HG03095 (cell line): ENCODE measurements around the gene ERVK3-1.
"Not testable (repeated sequence)": the region's sequence is repeated elsewhere in the genome, so short reads cannot be mapped to it uniquely, and the experiment has no call there.

Source experiments
- ATAC-seq: cut with Tn5 transposase; IDR thresholded peaks from one replicate; pipeline ENCODE4 v1.9.1; 2021; ENCODE audit warnings: moderate library complexity; ENCODE audit not compliant: unreplicated experiment

The ERVK3-1 gene

GRCh38 chr19:58304255-58304654 lies 922 bp upstream of the ERVK3-1 start:
- ATAC-seq = no peak

GRCh38 chr19:58304748-58305064 lies 471 bp upstream of the ERVK3-1 start:
- no peak for ATAC-seq

- no peak for ATAC-seq
Observed at GRCh38 chr19:58305932-58306323, 751 bp downstream of the ERVK3-1 start.

GRCh38 chr19:58307736-58308135 lies 2.6 kb downstream of the ERVK3-1 start:
- no peak for ATAC-seq

- not testable (repeated sequence) for ATAC-seq
Observed at GRCh38 chr19:58310685-58311084, 5.5 kb downstream of the ERVK3-1 start.

GRCh38 chr19:58311345-58311865 lies 6.2 kb downstream of the ERVK3-1 start:
- ATAC-seq = no peak

GRCh38 chr19:58315580-58315979 lies 10.4 kb downstream of the ERVK3-1 start:
- no peak for ATAC-seq

- no peak for ATAC-seq
Observed at GRCh38 chr19:58317476-58318072, 12.4 kb downstream of the ERVK3-1 start.

GRCh38 chr19:58318297-58318696 lies 13.1 kb downstream of the ERVK3-1 start:
- ATAC-seq = no peak

GRCh38 chr19:58319241-58319640 lies 14.1 kb downstream of the ERVK3-1 start:
- ATAC-seq = no peak

- ATAC-seq = no peak
Observed at GRCh38 chr19:58325311-58326022, 20.3 kb downstream of the ERVK3-1 start.

- no peak for ATAC-seq
Observed at GRCh38 chr19:58326501-58326913, 21.3 kb downstream of the ERVK3-1 start.

- ATAC-seq = peak; percentile 73
Observed at GRCh38 chr19:58326914-58327726, 21.9 kb downstream of the ERVK3-1 start, which contains the start of gene ZSCAN22. TSS of gene ZSCAN22 (plus strand) at chr19:58326994. CDS start at chr19:58334803, 7,809 bp downstream.

- no peak for ATAC-seq
Observed at GRCh38 chr19:58328999-58329398, 23.8 kb downstream of the ERVK3-1 start.

GRCh38 chr19:58330458-58330857 lies 25.3 kb downstream of the ERVK3-1 start:
- ATAC-seq = no peak

- no peak for ATAC-seq
Observed at GRCh38 chr19:58332697-58333096, 27.5 kb downstream of the ERVK3-1 start.

- no peak for ATAC-seq
Observed at GRCh38 chr19:58334691-58335249, 29.6 kb downstream of the ERVK3-1 start.

- no peak for ATAC-seq
Observed at GRCh38 chr19:58335630-58336029, 30.5 kb downstream of the ERVK3-1 start.

- ATAC-seq = no peak
Observed at GRCh38 chr19:58336216-58336615, 31.0 kb downstream of the ERVK3-1 start.

GRCh38 chr19:58336820-58337219 lies 31.6 kb downstream of the ERVK3-1 start:
- ATAC-seq = no peak

- ATAC-seq = no peak
Observed at GRCh38 chr19:58338336-58338735, 33.2 kb downstream of the ERVK3-1 start.
